Transverse colon (tissue), 4 donors: Measurements from ENCODE around the gene TDRD15. TPM values are rescaled to one million over a fixed set of nuclear protein-coding genes. Genes with fewer than 3 reads are reported as not detected.

Source experiments
- DNase-seq: peaks from one replicate; pipeline ENCODE4 v3.0.0-alpha.2; 2019
- H3K27ac ChIP-seq, 4 donors: fragments of 200-600 bp; sonication (generic); 2 replicates each; pipeline ENCODE4 v1.5.1; 2016 to 2018; ENCODE audit warnings: inconsistent platforms in 4 of 4
- H3K27me3 ChIP-seq: fragments of 200-600 bp; sonication (generic); 2 replicates; pipeline ENCODE4 v1.5.1; 2017; ENCODE audit warnings: inconsistent platforms
- H3K36me3 ChIP-seq, 4 donors: fragments of 200-600 bp; sonication (generic); 2 replicates each; pipeline ENCODE4 v1.5.1; 2017 to 2019; ENCODE audit warnings: inconsistent platforms in 4 of 4
- H3K4me1 ChIP-seq, 4 donors: fragments of 200-600 bp; sonication (generic); 2 replicates each; pipeline ENCODE4 v1.5.1; 2017 to 2020; ENCODE audit warnings: inconsistent platforms in 4 of 4
- H3K4me3 ChIP-seq, 4 donors: fragments of 200-600 bp; sonication (generic); 1 replicate in 1 of 4; 2 replicates in 3 of 4; pipeline versions ENCODE4 v1.5.1 to v1.6.1; 2017 to 2019; ENCODE audit warnings: inconsistent platforms in 4 of 4
- H3K9me3 ChIP-seq, 2 donors: fragments of 200-600 bp; sonication (generic); 2 replicates each; pipeline ENCODE4 v1.5.1; 2017 to 2019; ENCODE audit warnings: inconsistent platforms in 2 of 2
- CTCF ChIP-seq, 5 experiments: fragments of 200-600 bp in 3 of 5; fragments of 450-650 bp in 2 of 5; sonication (generic) in 3 of 5; IDR thresholded peaks; 1 replicate in 2 of 5; 2 replicates in 3 of 5; pipeline ENCODE4 v1.5.1; 2016 to 2017; ENCODE audit warnings: antibody characterized with exemption in 5 of 5, inconsistent platforms in 3 of 5, mild to moderate bottlenecking in 2 of 5, moderate library complexity in 1 of 5
- EP300 ChIP-seq: sonication (generic); formaldehyde crosslinking; IDR thresholded peaks from one replicate; pipeline ENCODE4 v1.6.1; 2017; ENCODE audit warnings: antibody characterized with exemption, low read depth
- POLR2A ChIP-seq: fragments of 450-650 bp; IDR thresholded peaks from one replicate; pipeline ENCODE4 v1.6.1; 2016; ENCODE audit warnings: antibody characterized with exemption, mild to moderate bottlenecking, moderate library complexity
- POLR2AphosphoS5 ChIP-seq, 3 donors: sonication (generic); formaldehyde crosslinking; IDR thresholded peaks; one replicate each; pipeline ENCODE4 v1.6.1; 2016; ENCODE audit warnings: antibody characterized with exemption in 3 of 3
- WGBS, 2 donors: methylation state at CpG; one replicate each; pipeline ENCODE4 v1.1.5; 2018; ENCODE audit warnings: low coverage in 1 of 2; 5-methylcytosine and 5-hydroxymethylcytosine counted together
- in situ Hi-C, 4 donors: fragments of 200-750 bp; cut with MboI; loops; one replicate each; pipeline versions ENCODE4 v1.15.0 to v1.15.1; 2017; ENCODE audit warnings: low sequenced_read_pairs in 3 of 4, low pct_ligation_motif_present in 1 of 4, low pct_unique_long_range_greater_than_20kb in 1 of 4
- intact Hi-C: fragments of 100-400 bp; cut with DNase I; formaldehyde crosslinking; loops from one replicate; pipeline ENCODE4 v1.15.1; 2023; ENCODE audit warnings: low total_unique reads
- total RNA-seq, 4 donors: library from RNA; depleted of rRNA; stranded (reverse); fragments of >200 nt; gene quantifications; one replicate each; pipeline ENCODE4 v1.1.0, GENCODE V29; 2016

Gene TDRD15
- total RNA-seq, 4 donors from 2014 or later: 0.32 TPM; not detected in 3

DNA sequence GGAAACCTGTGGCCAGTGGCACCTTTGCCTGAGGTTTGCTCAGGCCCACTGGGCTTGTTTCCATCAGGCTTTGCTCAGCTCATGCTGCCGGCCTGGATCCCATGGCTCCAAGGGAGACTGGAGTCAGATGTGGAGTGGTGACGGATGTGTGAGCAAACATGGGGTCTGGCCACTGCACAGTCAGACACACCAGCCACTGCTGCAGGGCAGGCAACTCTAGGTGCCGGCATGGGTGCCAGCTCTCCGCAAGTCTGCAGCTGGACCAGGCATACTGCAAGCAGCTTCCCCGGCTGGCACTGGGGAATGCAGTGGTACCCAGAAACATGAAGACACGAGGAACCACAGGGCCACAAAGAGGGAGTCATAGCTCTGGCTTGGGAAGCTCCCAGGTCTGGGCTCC is 37.4 kb downstream of the TDRD15 start:
- Histone ChIP-seq H3K27me3 (no peaks in the 10 kb centered on the region), H3K9me3 (no peaks in the 10 kb centered on the region), H3K36me3 (no peaks in the 10 kb centered on the region), H3K4me1 (no peaks in the 10 kb centered on the region), H3K27ac (no peak overlapping the region), H3K4me3 (no peak overlapping the region)
- intact Hi-C loops (no loop called here), in situ Hi-C loops (no loop called here)
- 90% methylated on average over 6 of the region's 6 CpGs; no CpG with 5 or more reads in 1 of the 2 donors for WGBS, 2 donors
- TF ChIP-seq POLR2AphosphoS5 (IDR thresholded peaks at IDR 0.05) (no peak), CTCF (IDR thresholded peaks at IDR 0.05) (no peak), EP300 (no peak), POLR2A (no peak)
- DNase-seq: no peak

DNA sequence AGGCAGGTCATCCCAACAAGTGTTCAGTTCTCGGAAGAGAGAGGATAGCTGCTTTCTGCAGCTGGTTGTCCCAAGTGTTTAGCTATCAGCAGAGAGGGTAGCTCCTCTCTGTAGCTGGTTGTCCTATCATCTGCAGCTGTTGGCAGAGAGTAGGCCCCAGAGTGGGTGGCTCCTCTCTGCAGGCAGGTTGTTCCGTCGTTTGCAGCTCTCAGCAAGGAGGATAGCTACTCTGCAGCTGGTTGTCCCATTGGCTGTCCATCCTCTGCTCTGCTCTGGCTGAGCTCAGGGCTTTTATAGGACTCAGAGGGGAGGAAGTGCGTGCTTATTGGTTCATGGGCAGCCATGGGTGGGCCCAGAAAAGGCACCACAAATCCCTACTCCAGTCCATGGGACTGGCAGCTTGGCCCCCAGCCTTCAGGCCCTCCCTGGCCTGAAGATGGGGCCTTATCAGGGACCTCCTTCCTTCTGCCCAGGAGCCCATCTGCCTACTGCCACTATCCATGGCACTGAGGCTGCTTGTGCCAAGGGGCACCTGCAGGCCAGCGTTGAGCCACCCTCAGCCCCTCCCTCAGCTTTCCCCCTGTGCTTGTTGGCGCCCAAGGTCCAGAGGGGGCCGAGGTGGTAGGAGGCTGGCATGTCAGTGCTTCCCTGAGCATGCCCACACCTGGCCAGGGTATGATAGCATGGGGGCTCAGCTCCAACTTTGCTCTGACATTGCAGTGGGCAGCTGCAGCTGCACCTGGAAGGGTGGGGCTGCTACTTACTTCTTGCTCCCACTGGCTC is 38.3 kb downstream of the TDRD15 start:
- H3K36me3 ChIP-seq: no peaks in the 10 kb centered on the region
- WGBS, 2 donors: 78% methylated on average over 7 of the region's 7 CpGs; no CpG with 5 or more reads in 1 of the 2 donors
- no peaks in the 10 kb centered on the region for H3K4me1 ChIP-seq
- H3K27me3 ChIP-seq: no peaks in the 10 kb centered on the region
- in situ Hi-C loops (no loop called here), intact Hi-C loops (no loop called here)
- no peak overlapping the region for H3K4me3 ChIP-seq
- no peak overlapping the region for H3K27ac ChIP-seq
- no peak for DNase-seq
- H3K9me3 ChIP-seq: no peaks in the 10 kb centered on the region
- TF ChIP-seq POLR2A (no peak), CTCF (IDR thresholded peaks at IDR 0.05) (no peak), POLR2AphosphoS5 (IDR thresholded peaks at IDR 0.05) (no peak), EP300 (no peak)

DNA sequence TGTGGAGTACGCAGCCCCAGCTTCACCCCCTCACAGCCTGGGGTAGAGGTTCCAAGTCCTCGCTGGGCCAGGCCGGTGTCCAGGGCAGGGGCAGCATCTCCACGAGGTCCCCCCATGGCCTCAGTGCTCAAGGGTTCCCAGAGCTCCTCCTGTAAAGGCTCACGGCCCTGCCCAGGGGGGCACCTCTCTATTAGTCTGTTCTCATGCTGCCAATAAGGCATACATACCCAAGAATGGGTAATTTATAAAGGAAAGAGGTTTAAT is 38.8 kb downstream of the TDRD15 start:
- no peaks in the 10 kb centered on the region for H3K36me3 ChIP-seq
- in situ Hi-C loops: no loop called here
- TF ChIP-seq POLR2A (no peak), EP300 (no peak), POLR2AphosphoS5 (IDR thresholded peaks at IDR 0.05) (no peak), CTCF (IDR thresholded peaks at IDR 0.05) (no peak)
- WGBS, 2 donors: 89% methylated on average over 4 of the region's 5 CpGs; no CpG with 5 or more reads in 1 of the 2 donors
- DNase-seq: no peak
- no peaks in the 10 kb centered on the region for H3K9me3 ChIP-seq
- H3K4me1 ChIP-seq: no peaks in the 10 kb centered on the region
- no peak overlapping the region for H3K27ac ChIP-seq
- H3K27me3 ChIP-seq: no peaks in the 10 kb centered on the region
- no peak overlapping the region for H3K4me3 ChIP-seq
- intact Hi-C loops: no loop called here

- DNase-seq: no peak
- no peak for TF ChIP-seq POLR2A
- TF ChIP-seq CTCF (IDR thresholded peaks at IDR 0.05): no peak
- TF ChIP-seq POLR2AphosphoS5 (IDR thresholded peaks at IDR 0.05): no peak
- no peak for TF ChIP-seq EP300
- no peaks in the 10 kb centered on the region for H3K9me3 ChIP-seq
- H3K36me3 ChIP-seq: no peaks in the 10 kb centered on the region
- H3K4me1 ChIP-seq: no peaks in the 10 kb centered on the region
- in situ Hi-C loops (no loop called here), intact Hi-C loops (no loop called here)
- 95% methylated on average over 9 of the region's 9 CpGs; no CpG with 5 or more reads in 1 of the 2 donors for WGBS, 2 donors
- no peak overlapping the region for H3K27ac ChIP-seq
- H3K4me3 ChIP-seq: no peak overlapping the region
- H3K27me3 ChIP-seq: no peaks in the 10 kb centered on the region
Observed at GRCh38 chr2:21163213-21163612, 39.4 kb downstream of the TDRD15 start.
